HepG2 (cell line): ENCODE results near the gene CDC6. TPM values are rescaled to one million over a fixed set of nuclear protein-coding genes. Genes with fewer than 3 reads are reported as not detected.

ENCODE experiments used
- ELF3 ChIP-seq: IDR thresholded peaks from 2 replicates; pipeline ENCODE4 v1.6.1; 2016; ENCODE audit warnings: missing genetic modification reagents, missing compliant biosample characterization
- HDAC1 ChIP-seq: sonication (generic); formaldehyde crosslinking; IDR thresholded peaks from 2 replicates; pipeline ENCODE4 v1.5.1; 2020; ENCODE audit warnings: mild to moderate bottlenecking, missing genetic modification reagents
- JUN ChIP-seq: sonication (generic); formaldehyde crosslinking; IDR thresholded peaks from 2 replicates; pipeline ENCODE4 v1.4.0; 2020; ENCODE audit warnings: mild to moderate bottlenecking, missing genetic modification reagents
- ZNF292 ChIP-seq: sonication (generic); formaldehyde crosslinking; IDR thresholded peaks from 2 replicates; pipeline ENCODE4 v1.8.1; 2022; ENCODE audit warnings: mild to moderate bottlenecking, low read depth, missing genetic modification reagents, borderline replicate concordance
- polyA plus RNA-seq, 8 experiments: library from polyadenylated mRNA; depleted of rRNA in 3 of 8; stranded (reverse) in 7 of 8; unstranded in 1 of 8; fragments of >200 nt; fragmentation: Illumina TruSeq in 4 of 8; extraction: Trizol in 4 of 8; gene quantifications; 2 replicates each; pipeline versions ENCODE4 v1.2.1 to v1.2.3, GENCODE V29; 2011 to 2016; ENCODE audit warnings: low read depth in 4 of 8, missing spikeins in 1 of 8, mixed read lengths in 1 of 8; ENCODE audit not compliant: insufficient read depth in 1 of 8
- total RNA-seq, 5 experiments: library from RNA; depleted of rRNA; stranded (reverse); fragments of >200 nt; fragmentation: Illumina TruSeq; extraction: Trizol; gene quantifications; 2 replicates each; pipeline ENCODE4 v1.2.3, GENCODE V29; 2016; ENCODE audit warnings: low read depth in 1 of 5
- TF ChIP-seq, protein P1 (sequence below): sonication (generic); formaldehyde crosslinking; IDR thresholded peaks from 2 replicates; pipeline ENCODE4 v1.5.1; 2020; ENCODE audit warnings: mild to moderate bottlenecking, missing genetic modification reagents, moderate library complexity
- TF ChIP-seq, protein P2 (sequence below): sonication (generic); formaldehyde crosslinking; IDR thresholded peaks from 2 replicates; pipeline ENCODE4 v1.4.0; 2020; ENCODE audit warnings: missing genetic modification reagents, borderline replicate concordance
- TF ChIP-seq, protein P3 (sequence below), 2 experiments: sonication (generic) in 1 of 2; formaldehyde crosslinking in 1 of 2; IDR thresholded peaks; 2 replicates each; pipeline versions ENCODE4 v1.4.0 to v1.6.1; 2016 to 2020; ENCODE audit warnings: borderline replicate concordance in 1 of 2, low read depth in 1 of 2, mild to moderate bottlenecking in 1 of 2, missing genetic modification reagents in 1 of 2
- TF ChIP-seq, protein P4 (sequence below): IDR thresholded peaks from 2 replicates; pipeline ENCODE4 v1.6.1; 2016; ENCODE audit warnings: low read depth, control low read depth
- TF ChIP-seq, protein P5 (sequence below): sonication (generic); formaldehyde crosslinking; IDR thresholded peaks from 2 replicates; pipeline ENCODE4 v1.9.0; 2022; ENCODE audit warnings: missing genetic modification reagents, mild to moderate bottlenecking, borderline replicate concordance

The CDC6 gene
- total and polyA plus RNA-seq, 2 of the 13 experiments (the other 11 are each of a cell fraction or from before 2014, with no cell fraction given) = 17.4 to 114 TPM

DNA sequence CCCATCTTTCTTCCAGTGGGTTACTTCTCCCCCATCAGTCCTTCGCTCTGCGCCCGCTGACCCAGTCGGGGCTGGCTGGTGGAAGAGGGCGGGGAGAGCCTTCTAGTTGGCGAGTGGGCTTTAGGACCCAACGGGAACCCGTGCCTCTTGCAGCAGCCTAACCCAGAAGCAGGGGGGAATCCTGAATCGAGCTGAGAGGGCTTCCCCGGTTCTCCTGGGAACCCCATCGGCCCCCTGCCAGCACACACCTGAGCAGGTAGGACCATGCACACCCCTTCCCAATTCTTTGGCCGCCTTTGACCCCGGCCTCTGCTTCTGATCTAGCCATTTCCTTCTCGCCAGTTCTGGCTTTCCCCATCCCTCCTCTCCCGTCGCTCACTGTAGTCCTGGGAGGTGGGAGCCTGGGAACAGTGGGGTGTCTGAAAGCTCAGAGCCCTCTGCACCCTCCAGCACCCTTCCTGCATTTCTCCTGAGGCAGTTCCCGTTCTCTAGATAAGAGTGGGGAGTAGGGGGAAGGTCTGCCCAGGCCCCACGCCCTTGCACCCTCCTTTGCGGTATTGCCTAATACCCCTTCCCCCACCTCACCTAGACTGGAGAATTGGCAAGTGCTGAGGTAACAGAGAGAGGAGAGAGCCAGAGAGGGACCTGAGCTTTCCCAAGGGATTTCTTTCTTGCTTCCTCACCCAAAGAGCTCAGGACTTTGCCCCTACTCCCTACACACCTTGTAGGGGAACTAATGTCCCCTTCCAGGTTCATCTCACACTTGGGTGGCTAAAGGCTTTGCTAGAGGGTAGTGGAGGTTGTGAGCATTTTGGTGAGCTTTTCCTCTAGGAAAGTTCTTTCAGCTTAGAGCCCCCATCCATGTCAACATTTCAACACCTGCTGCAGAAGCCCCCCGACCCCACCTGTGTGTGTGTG, 21.6 kb downstream of the CDC6 start, which contains the start of gene RARA (continued):
- TF ChIP-seq, protein P1, sequence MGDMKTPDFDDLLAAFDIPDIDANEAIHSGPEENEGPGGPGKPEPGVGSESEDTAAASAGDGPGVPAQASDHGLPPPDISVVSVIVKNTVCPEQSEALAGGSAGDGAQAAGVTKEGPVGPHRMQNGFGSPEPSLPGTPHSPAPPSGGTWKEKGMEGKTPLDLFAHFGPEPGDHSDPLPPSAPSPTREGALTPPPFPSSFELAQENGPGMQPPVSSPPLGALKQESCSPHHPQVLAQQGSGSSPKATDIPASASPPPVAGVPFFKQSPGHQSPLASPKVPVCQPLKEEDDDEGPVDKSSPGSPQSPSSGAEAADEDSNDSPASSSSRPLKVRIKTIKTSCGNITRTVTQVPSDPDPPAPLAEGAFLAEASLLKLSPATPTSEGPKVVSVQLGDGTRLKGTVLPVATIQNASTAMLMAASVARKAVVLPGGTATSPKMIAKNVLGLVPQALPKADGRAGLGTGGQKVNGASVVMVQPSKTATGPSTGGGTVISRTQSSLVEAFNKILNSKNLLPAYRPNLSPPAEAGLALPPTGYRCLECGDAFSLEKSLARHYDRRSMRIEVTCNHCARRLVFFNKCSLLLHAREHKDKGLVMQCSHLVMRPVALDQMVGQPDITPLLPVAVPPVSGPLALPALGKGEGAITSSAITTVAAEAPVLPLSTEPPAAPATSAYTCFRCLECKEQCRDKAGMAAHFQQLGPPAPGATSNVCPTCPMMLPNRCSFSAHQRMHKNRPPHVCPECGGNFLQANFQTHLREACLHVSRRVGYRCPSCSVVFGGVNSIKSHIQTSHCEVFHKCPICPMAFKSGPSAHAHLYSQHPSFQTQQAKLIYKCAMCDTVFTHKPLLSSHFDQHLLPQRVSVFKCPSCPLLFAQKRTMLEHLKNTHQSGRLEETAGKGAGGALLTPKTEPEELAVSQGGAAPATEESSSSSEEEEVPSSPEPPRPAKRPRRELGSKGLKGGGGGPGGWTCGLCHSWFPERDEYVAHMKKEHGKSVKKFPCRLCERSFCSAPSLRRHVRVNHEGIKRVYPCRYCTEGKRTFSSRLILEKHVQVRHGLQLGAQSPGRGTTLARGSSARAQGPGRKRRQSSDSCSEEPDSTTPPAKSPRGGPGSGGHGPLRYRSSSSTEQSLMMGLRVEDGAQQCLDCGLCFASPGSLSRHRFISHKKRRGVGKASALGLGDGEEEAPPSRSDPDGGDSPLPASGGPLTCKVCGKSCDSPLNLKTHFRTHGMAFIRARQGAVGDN (CRISPR knock-in tag) = peak; percentile 80
- TF ChIP-seq, protein P2, sequence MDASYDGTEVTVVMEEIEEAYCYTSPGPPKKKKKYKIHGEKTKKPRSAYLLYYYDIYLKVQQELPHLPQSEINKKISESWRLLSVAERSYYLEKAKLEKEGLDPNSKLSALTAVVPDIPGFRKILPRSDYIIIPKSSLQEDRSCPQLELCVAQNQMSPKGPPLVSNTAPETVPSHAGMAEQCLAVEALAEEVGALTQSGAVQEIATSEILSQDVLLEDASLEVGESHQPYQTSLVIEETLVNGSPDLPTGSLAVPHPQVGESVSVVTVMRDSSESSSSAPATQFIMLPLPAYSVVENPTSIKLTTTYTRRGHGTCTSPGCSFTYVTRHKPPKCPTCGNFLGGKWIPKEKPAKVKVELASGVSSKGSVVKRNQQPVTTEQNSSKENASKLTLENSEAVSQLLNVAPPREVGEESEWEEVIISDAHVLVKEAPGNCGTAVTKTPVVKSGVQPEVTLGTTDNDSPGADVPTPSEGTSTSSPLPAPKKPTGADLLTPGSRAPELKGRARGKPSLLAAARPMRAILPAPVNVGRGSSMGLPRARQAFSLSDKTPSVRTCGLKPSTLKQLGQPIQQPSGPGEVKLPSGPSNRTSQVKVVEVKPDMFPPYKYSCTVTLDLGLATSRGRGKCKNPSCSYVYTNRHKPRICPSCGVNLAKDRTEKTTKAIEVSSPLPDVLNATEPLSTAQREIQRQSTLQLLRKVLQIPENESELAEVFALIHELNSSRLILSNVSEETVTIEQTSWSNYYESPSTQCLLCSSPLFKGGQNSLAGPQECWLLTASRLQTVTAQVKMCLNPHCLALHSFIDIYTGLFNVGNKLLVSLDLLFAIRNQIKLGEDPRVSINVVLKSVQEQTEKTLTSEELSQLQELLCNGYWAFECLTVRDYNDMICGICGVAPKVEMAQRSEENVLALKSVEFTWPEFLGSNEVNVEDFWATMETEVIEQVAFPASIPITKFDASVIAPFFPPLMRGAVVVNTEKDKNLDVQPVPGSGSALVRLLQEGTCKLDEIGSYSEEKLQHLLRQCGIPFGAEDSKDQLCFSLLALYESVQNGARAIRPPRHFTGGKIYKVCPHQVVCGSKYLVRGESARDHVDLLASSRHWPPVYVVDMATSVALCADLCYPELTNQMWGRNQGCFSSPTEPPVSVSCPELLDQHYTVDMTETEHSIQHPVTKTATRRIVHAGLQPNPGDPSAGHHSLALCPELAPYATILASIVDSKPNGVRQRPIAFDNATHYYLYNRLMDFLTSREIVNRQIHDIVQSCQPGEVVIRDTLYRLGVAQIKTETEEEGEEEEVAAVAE (CRISPR knock-in tag) = no peak
- TF ChIP-seq, protein P3, sequence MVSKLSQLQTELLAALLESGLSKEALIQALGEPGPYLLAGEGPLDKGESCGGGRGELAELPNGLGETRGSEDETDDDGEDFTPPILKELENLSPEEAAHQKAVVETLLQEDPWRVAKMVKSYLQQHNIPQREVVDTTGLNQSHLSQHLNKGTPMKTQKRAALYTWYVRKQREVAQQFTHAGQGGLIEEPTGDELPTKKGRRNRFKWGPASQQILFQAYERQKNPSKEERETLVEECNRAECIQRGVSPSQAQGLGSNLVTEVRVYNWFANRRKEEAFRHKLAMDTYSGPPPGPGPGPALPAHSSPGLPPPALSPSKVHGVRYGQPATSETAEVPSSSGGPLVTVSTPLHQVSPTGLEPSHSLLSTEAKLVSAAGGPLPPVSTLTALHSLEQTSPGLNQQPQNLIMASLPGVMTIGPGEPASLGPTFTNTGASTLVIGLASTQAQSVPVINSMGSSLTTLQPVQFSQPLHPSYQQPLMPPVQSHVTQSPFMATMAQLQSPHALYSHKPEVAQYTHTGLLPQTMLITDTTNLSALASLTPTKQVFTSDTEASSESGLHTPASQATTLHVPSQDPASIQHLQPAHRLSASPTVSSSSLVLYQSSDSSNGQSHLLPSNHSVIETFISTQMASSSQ (IDR thresholded peaks at IDR 0.05; ENCODE audit: low read depth) = no peak
- TF ChIP-seq, protein P3 (CRISPR knock-in tag; IDR thresholded peaks at IDR 0.05; ENCODE audit: borderline replicate concordance) = peak; percentile 60; the same call in 1 of the 2 replicates
- TF ChIP-seq, protein P4, sequence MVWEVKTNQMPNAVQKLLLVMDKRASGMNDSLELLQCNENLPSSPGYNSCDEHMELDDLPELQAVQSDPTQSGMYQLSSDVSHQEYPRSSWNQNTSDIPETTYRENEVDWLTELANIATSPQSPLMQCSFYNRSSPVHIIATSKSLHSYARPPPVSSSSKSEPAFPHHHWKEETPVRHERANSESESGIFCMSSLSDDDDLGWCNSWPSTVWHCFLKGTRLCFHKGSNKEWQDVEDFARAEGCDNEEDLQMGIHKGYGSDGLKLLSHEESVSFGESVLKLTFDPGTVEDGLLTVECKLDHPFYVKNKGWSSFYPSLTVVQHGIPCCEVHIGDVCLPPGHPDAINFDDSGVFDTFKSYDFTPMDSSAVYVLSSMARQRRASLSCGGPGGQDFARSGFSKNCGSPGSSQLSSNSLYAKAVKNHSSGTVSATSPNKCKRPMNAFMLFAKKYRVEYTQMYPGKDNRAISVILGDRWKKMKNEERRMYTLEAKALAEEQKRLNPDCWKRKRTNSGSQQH (CRISPR knock-in tag) = peak; percentile 67; the same call in 1 of the 2 replicates
- TF ChIP-seq HDAC1 (0 out of 2 replicates have a peak, but pooled peaks have one; percentile 22), ZNF292 (peak; percentile 77), ELF3 (peak; percentile 61), JUN (CRISPR knock-in tag) (peak; percentile 64; the same call in 1 of the 2 replicates)
- TF ChIP-seq, protein P5, sequence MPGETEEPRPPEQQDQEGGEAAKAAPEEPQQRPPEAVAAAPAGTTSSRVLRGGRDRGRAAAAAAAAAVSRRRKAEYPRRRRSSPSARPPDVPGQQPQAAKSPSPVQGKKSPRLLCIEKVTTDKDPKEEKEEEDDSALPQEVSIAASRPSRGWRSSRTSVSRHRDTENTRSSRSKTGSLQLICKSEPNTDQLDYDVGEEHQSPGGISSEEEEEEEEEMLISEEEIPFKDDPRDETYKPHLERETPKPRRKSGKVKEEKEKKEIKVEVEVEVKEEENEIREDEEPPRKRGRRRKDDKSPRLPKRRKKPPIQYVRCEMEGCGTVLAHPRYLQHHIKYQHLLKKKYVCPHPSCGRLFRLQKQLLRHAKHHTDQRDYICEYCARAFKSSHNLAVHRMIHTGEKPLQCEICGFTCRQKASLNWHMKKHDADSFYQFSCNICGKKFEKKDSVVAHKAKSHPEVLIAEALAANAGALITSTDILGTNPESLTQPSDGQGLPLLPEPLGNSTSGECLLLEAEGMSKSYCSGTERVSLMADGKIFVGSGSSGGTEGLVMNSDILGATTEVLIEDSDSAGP (CRISPR knock-in tag) = peak; percentile 97
